Epithelial cell of prostate (primary cell): ENCODE results near the gene SLC16A11.
"Not testable (repeated sequence)": the region's sequence is repeated elsewhere in the genome, so short reads cannot be mapped to it uniquely, and the experiment has no call there.

Source experiments
- DNase-seq: peaks from one replicate; pipeline ENCODE4 v3.0.0-alpha.2; 2011; ENCODE audit warnings: low read depth, low spot score
- H3K27ac ChIP-seq: fragments of 450-650 bp; 2 replicates; pipeline ENCODE4 v1.5.1; 2017; ENCODE audit warnings: mild to moderate bottlenecking

Gene SLC16A11

DNA sequence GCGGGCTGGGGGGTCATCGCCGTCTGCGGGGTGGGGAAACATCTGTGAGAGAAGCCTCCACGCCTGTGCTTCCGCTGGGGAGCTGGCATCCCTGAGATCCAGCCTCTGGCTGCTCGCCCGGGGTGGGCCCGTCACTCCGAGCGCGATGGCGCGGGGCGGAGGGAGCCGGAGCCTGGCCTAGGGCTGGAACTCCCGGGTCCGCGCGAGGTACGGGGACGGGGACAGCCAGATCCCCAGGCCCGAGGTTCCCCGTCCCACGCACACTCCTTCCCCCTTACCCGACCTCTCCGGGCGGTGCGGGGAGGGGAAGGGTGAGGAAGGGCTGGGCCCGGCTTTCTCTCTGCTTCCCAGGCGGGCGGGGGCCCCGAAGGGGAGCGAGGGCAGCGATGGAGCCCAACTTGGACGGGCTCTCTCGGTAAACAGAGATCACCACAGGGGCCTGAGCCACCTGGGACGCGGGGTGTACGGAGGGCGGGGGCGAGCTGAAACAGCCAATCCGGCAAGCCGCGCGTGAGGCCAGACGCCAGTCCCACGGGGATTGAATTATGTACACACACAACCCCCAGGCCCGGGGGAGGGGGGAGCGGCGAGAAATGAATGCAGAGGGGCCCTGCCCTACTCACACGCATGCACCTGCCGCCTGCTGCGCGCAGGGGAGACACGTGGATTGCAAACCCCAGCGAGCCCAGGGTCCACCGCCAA, at the start of gene SLC16A11:
SLC16A11 (minus strand) TSS at position 596 of the 702 bp plus-strand sequence; CDS start at position 17, 579 bp downstream.
- no peak for DNase-seq
- H3K27ac ChIP-seq: no peak within 1 kb of the TSS

DNA sequence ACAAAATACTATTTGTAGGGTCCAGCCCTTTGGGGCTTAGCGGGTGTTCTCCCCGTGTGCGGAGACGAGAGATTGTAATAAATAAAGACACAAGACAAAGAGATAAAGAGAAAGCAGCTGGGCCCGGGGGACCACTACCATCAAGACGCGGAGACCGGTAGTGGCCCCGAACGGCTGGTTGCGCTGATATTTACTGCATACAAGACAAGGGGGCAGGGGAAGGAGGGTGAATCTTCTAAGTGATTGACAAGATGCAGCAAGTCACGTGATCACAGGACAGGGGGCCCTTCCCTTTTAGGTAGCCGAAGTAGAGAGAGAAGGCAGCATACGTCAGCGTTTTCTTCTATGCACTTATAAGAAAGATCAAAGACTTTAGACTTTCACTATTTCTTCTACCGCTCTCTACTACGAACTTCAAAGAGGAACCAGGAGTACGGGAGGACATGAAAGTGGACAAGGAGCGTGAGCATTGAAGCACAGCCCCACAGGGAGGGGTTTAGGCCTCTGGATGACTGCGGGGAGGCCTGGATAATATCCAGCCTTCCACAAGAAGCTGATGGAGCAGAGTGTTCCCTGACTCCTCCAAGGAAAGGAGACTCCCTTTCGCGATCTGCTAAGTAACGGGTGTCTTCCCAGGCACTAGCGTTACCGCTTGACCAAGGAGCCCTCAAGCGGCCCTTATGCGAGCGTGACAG, 47.6 kb upstream of the SLC16A11 start:
- not testable (repeated sequence) for H3K27ac ChIP-seq, DNase-seq

GRCh38 chr17:7089570-7089969, 45.7 kb upstream of the SLC16A11 start:
- not testable (repeated sequence) for H3K27ac ChIP-seq, DNase-seq

- peak overlapping the region; percentile 11 for H3K27ac ChIP-seq
- peak; percentile 24 for DNase-seq
Measured at GRCh38 chr17:7088442-7088841, 44.5 kb upstream of the SLC16A11 start.

GRCh38 chr17:7084088-7084487, 40.2 kb upstream of the SLC16A11 start:
- no peak for DNase-seq
- H3K27ac ChIP-seq: no peak overlapping the region

DNA sequence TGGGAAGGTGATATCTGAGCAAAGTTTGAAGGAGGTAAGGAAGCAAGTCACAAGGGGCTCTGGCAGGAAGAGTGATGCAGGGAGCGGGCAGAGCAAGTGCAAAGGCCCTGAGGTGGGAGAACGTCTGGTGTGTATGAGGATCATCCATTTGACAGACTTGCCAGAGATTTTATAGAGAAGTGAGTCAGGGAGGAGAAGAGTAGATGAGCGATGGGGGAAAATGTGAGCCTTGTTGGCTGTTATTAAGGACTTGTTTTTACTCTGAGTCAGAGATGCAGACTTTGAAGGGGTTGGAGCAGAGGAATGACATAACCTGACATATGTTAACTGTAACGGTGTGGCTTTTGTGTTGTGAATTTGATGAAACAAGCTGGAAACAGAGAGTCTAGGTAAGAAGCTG, 39.7 kb upstream of the SLC16A11 start:
- DNase-seq: peak; percentile 45
- H3K27ac ChIP-seq: no peak overlapping the region

DNA sequence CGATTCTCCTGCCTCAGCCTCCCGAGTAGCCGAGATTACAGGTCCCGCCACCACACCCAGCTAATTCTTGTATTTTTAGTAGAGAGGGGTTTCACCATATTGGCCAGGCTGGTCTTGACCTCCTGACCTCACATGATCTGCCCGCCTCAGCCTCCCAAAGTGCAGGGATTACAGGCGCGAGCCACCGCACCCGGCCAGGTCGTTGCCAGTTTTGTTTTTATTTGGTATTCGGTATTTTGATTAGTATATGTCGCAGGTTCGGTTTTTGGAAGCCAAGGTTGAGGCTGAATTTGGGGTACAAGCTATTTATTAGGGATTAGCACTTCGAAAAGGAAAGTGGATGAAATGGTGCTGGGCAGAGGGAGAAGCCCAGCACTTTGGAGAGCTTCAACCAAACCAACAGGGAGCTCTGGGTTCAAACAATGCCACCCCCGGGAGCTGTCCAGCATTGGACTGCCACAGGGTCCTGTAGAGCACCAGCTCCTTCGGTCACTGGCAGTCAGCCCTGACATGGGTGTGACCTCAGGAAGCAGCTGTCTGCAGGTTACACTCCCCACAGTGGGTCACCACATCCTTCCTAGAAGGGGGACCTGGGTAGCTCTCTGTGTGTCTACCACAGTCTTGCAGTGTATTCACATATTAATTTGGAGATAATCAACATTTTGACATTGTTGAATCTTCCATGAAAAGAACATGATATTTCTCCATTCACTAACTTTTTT, 37.6 kb upstream of the SLC16A11 start:
- DNase-seq: no peak
- H3K27ac ChIP-seq: no peak overlapping the region

DNA sequence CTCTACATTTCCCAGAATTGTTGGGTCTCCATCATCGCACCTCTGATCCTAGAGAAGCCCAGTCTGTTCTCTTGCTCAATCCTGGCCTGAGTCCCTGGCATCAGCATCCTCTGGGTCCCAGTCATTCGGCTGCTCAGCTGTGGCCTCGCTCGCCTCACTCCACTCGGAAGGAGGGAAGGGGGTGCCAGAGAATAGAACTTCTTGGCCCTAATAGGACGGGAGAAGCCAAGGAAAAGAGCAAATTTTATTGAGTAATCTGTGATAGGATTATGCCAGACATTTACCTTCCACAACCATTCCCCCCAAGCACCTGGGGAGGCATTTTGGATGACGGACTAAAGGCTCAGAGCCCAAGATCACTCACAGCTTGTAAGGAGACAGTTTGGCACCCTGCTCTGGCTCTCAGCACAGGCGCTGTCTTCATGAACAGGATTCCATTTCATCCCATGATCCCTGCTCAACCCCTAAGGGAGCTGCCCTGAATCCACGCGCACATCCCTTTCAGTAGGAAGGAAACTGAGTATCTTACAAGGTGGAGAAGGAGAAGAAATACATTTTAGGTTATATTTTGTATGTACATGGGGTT, 36.7 kb upstream of the SLC16A11 start:
- DNase-seq: no peak
- H3K27ac ChIP-seq: no peak overlapping the region

- no peak for DNase-seq
- no peak within 1 kb of the TSS for H3K27ac ChIP-seq
Measured at GRCh38 chr17:7079581-7080455, 35.9 kb upstream of the SLC16A11 start, which contains the start of gene CLEC10A. Gene CLEC10A (minus strand): TSS chr17:7080251. CDS start chr17:7078812, 1,439 bp downstream.

DNA sequence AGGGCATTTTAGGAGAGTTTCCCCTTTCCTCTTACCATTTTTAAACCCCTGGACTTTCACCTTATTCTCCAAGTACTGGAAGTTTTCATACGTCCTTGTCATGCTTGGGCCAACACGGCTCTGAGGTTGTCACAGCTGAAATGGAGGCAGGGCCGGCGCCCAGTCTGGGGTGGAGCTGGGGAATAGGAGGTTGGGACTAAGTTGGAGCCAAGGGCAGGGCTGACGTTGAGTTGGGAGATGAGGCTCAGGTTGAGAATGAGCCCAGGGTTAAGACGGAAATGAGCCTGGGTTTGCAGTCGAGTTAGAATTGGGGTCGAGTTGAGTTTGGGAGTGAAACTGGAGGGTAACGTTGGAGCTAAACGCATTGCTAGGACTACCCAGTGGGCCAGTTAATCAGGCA, 34.8 kb upstream of the SLC16A11 start:
- no peak for DNase-seq
- H3K27ac ChIP-seq: no peak overlapping the region

- no peak for DNase-seq
Measured at GRCh38 chr17:7077911-7078546, 34.1 kb upstream of the SLC16A11 start.

DNA sequence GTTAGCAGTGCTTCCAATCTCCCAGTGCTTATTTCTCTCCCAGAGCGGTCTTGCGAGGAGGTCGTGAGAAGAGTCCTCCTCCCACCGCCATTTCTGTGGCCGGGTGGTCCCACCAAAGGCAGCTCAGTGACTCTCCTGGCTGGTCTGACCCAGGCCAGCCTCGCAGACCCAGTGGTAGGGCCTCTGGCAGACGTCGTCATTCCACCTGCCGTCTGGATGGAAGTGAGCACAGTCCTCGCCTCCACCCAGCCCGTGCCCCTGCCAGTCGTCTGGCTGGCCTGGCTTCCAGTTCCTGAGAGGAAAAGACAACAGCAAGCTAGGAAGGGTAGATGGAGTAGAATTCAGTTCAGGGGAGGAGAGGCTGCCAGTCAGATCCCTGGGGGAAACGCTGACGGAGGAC, 31.0 kb upstream of the SLC16A11 start:
- H3K27ac ChIP-seq: no peak overlapping the region
- no peak for DNase-seq

More at GRCh38 chr17:7077911-7078546, 34.1 kb upstream of the SLC16A11 start:
- no peak overlapping the region for H3K27ac ChIP-seq

DNA sequence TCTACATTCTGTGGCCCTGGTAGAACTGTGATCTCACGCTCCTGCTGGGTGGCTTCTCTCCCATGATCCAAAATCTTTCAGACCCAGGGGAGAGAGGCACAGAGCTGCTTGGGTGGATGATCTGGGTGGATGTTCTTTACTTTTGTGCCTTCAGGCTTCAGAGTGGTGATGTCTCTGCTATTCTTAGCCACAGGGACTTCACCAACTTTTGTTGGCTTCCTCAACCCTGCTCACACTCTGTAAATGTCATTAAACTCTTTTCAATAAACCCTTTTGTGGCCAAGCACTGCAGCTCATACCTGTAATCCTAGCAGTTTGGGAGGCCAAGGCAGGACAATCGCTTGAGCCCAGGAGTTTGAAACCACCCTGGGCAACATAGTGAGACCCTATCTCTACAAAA, 28.5 kb upstream of the SLC16A11 start:
- no peak for DNase-seq
- H3K27ac ChIP-seq: no peak overlapping the region

DNA sequence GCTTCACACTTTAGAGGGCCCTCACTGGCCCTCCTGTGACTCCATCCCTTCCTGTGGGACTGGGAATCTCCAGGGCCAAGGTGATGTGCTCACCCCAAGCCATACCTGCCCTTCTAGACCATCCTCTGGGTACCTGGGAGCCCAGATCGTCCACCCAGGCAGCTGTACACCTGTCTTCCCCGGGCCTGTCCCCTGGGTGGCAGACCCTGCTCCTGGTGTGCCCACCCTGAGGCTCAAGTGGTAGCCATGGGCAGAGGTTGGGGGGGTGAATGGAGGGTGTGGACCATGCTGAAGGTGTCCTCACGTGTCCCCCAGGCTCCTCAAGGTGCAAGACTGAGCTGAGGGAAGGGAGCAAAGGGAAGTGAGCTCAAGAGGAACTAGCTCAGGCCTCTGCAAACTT, 26.8 kb upstream of the SLC16A11 start:
- no peak overlapping the region for H3K27ac ChIP-seq

DNA sequence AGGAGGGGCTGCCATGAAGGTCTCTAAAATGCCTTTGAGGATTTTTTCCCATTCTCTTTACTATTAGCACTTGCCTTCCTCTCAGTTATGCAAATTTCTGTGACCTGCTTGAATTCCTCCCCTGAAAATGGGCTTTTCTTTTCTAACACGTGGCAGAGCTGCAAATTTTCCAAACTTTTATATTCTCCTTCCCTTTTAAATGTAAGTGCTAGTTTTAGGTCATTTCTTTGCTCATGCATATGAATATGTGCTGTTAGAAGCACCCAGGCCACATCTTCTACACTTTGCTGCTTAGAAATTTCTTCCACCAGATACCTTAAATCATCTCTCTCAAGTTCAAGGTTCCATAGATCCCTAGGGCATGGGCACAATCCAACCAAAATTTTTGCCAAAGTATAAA, 24.4 kb upstream of the SLC16A11 start:
- no peak overlapping the region for H3K27ac ChIP-seq

More for the DNA sequence above, 26.8 kb upstream of the SLC16A11 start:
- DNase-seq: no peak

GRCh38 chr17:7067198-7067597, 23.3 kb upstream of the SLC16A11 start:
- no peak for DNase-seq
- no peak overlapping the region for H3K27ac ChIP-seq

More for the DNA sequence above, 24.4 kb upstream of the SLC16A11 start:
- no peak for DNase-seq

- no peak overlapping the region for H3K27ac ChIP-seq
- DNase-seq: no peak
Measured at GRCh38 chr17:7064261-7064660, 20.4 kb upstream of the SLC16A11 start.

DNA sequence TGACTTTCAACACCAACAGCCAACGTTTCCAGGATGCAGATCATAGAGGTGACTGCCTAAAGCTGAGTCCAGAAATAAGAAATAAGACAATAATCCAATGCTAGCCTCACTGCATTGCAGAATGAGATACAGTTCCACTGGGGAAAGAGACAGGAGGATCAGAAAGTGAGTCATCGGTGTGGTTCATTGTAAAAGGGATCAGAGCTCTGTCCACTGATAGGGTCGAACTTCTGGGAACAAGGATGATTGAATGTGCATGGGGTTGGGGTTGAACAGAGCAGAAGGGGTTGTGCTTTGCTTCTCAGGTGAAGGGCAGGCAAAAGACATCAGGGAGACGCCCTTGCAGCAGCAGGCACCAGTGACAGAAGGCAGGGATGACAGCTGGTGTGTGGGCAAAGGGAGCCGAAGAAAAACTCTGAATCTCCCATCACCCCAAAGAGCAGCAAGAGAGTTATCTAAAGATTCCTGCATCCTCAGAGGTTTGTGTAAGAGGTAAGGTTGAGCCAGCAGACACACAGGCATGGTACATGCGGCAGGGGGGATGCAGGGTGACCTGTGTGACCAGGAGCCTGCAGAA, 19.7 kb upstream of the SLC16A11 start:
- H3K27ac ChIP-seq: no peak overlapping the region
- no peak for DNase-seq
